Esophagus squamous epithelium (tissue), 4 donors: Measurements from ENCODE around the gene NLN.

Source experiments
- CTCF ChIP-seq, 6 experiments: fragments of 450-650 bp in 4 of 6; fragments of 200-600 bp in 2 of 6; sonication (generic) in 2 of 6; IDR thresholded peaks; one replicate each; pipeline ENCODE4 v1.5.1; 2016 to 2019; ENCODE audit warnings: antibody characterized with exemption in 6 of 6, mild to moderate bottlenecking in 4 of 6, moderate library complexity in 4 of 6
- POLR2A ChIP-seq, 4 donors: fragments of 450-650 bp; IDR thresholded peaks; one replicate each; pipeline ENCODE4 v1.6.1; 2017; ENCODE audit warnings: antibody characterized with exemption in 4 of 4, mild to moderate bottlenecking in 4 of 4, moderate library complexity in 3 of 4

- TF ChIP-seq CTCF (IDR thresholded peaks at IDR 0.05): no peak
- no peak for TF ChIP-seq POLR2A (IDR thresholded peaks at IDR 0.05)
These were observed 152.2 kb downstream of the NLN start for GRCh38 chr5:65874241-65874640.
